ENCODE data around the gene HES1.
A peak's percentile ranks its signal among the peaks of the same experiment; 100 is the strongest.

Gene HES1

GRCh38 chr3:194102436-194102835 is 33.5 kb upstream of the HES1 start:
- DNase-seq (ENCODE audit: low spot score): no peak

- no peak for DNase-seq (ENCODE audit: low spot score)
These were observed 32.4 kb upstream of the HES1 start for GRCh38 chr3:194103505-194103904.

GRCh38 chr3:194103983-194104751 is 31.8 kb upstream of the HES1 start:
- DNase-seq (ENCODE audit: low spot score): no peak

DNA sequence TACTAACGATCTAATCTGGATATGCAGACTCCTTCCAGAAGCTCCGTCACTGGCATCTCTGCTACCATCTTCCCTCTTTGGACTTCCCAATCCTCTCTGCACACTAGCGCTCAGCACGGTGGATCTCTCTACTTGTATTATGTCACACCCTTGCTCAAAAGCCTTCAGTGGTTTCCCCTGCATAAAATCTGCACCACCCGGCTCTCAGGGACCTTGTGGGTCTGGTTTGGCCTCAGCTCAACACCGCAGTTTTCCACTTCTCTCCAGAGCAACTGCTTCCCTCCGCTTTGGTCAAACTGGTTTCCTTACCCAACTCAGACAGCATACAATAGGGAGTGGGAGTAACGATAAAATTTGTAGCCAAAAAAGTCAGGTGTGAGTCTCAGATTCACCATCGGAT is 30.7 kb upstream of the HES1 start:
- no peak for DNase-seq (ENCODE audit: low spot score)

DNA sequence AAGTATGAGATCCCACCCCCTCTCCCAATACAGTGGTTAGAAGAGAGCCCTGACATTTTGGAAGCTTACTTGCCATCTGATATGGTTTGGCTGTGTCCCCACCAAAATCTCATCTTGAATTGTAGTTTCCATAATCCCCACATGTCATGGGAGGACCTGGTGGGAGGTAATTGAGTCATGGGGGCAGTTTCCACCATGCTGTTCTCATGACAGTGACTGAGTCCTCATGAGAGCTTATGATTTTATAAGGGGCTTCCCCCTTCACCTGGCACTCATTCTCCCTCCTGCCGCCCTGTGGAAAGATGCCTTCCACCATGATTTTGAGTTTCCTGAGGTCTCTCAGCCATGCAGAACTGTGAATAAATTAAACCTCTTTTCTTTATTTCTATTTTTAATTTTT is 28.8 kb upstream of the HES1 start:
- no peak for DNase-seq (ENCODE audit: low spot score)

DNA sequence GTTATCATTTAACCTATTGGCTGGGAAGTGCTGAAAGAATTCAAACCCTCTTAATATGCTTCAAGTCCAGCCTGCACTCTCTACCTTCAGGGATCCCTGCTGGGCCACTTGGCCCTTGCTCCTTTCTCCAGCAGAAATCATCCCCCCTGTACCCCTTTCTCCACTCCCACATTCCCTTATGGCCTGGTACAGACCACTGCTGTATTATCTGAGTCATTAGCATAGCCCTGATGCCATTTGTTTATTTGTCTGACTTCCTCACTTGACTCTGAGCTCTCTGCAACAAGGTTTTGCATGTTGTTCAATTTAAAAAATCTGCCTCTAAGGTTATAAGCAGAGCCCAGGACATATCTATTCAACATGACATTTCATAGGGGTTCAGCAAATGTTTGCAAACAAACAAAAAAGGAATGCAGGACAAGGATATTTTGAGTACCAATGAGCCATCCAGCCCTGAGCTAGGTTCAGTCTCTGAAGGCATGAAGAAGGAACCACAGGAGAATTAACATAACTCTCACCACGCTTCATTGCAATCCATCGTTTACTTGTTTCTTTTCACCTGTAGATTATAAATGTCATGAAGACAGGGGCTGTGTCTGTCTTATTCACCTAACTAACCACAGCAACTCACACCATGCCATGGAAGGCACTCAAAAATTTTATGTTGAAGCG is 26.6 kb upstream of the HES1 start:
- DNase-seq (ENCODE audit: low spot score): no peak

- no peak for DNase-seq (ENCODE audit: low spot score)
These were observed 25.5 kb upstream of the HES1 start for GRCh38 chr3:194110483-194110882.

GRCh38 chr3:194111336-194111735 is 24.6 kb upstream of the HES1 start:
- DNase-seq (ENCODE audit: low spot score): no peak

- peak; percentile 87 for DNase-seq (ENCODE audit: low spot score)
These were observed 23.5 kb upstream of the HES1 start for GRCh38 chr3:194112120-194113106.

DNA sequence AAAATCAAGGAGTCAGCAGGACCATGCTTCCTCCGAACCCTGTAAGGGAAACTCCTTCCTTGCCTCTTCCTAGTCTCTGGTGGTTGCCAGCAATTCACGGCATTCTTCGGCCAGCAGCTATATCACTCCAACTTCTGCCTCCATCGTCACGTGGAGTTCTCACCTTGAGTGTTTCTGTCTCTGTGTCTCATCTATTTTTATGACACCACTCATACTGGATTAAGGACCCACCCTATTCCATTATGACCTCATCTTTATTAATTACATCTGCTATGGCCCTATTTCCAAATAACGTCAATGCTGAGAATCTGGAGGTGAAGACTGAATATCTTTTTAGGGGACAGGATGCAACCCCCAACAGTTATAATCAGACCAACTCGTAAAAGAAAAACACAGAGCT is 21.8 kb upstream of the HES1 start:
- DNase-seq (ENCODE audit: low spot score): no peak

DNA sequence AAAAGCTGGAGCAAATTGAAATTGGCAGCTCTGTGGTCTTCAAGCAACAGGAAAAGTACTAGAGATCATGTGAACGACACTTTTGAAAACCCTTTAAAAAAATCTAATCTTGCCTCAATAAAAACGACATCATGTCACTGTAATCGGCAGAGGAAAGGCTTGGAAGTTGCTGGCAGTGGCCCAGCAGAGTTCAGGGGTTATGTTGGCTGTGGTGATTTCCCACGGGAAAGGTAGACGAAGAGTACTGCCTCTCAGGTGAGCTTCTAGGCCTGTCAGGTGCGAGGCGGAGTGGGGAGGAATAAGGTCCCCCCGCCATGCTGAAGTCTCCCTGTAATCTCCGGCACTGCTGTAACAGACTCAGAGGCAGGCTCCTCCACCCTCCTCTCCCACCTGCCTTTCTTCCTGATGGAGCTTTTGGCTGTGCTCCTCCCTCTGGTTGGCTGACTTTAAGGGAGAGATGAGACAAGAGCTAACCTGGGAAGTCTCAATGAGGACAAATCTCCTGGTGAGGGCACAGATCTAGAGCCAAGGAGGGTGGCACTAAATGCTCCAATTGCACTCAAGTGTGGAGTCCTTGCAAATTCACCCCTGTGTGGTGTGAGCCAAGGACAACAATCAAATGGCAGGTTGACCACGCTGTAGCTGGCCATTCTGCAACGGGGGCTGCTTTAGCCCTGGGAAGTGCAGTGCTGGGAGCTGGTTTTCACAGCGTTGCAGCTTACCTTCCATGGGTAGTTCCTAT is 18.7 kb upstream of the HES1 start:
- DNase-seq (ENCODE audit: low spot score): peak; percentile 50

- no peak for DNase-seq (ENCODE audit: low spot score)
These were observed 17.0 kb upstream of the HES1 start for GRCh38 chr3:194118920-194119319.

GRCh38 chr3:194119831-194120590 is 15.9 kb upstream of the HES1 start:
- no peak for DNase-seq (ENCODE audit: low spot score)

DNA sequence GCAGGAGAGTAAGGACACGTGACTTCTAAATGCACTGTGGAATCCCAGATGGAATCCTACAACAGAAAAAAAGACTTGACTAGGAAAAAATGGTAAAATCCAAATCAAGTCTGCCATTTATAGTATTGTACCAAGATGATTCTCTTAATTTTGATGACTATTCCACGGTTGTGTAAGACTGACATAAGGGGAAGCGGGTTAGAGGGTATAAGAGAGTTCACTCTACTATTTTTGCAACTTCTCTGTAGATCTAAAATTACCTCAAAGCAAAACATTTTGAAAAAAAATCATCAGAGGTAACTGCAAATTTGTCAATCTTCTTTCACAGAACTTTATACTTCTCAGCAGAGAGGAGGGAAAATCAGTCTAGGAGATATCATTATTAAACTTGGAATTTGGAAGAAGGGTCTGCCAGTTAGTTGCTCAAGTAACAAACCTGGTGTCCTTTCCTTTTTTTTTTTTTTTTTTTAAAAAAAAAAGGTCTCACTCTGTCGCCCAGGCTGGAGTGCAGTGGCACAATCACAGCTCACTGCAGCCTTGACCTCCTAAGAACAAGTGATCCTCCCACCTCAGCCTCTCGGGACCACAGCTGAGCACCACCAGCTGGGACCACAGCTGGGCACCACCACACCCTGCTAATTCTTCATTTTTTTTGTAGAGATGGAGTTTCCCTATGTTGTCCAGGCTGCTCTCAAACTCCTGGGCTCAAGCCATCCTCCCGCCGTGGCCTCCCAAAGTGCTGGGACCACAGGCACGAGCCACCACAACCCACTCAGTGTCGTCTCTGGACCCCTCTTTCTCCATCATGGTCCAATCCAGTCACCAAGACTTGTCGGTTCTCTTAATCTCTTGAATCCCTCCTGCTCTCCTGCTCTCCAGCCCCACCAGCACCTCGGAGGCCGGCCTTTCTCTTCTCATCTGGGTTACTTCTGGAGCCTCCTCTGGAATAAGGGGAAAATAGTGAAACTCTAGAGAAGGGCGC is 14.9 kb upstream of the HES1 start:
- DNase-seq (ENCODE audit: low spot score): no peak

DNA sequence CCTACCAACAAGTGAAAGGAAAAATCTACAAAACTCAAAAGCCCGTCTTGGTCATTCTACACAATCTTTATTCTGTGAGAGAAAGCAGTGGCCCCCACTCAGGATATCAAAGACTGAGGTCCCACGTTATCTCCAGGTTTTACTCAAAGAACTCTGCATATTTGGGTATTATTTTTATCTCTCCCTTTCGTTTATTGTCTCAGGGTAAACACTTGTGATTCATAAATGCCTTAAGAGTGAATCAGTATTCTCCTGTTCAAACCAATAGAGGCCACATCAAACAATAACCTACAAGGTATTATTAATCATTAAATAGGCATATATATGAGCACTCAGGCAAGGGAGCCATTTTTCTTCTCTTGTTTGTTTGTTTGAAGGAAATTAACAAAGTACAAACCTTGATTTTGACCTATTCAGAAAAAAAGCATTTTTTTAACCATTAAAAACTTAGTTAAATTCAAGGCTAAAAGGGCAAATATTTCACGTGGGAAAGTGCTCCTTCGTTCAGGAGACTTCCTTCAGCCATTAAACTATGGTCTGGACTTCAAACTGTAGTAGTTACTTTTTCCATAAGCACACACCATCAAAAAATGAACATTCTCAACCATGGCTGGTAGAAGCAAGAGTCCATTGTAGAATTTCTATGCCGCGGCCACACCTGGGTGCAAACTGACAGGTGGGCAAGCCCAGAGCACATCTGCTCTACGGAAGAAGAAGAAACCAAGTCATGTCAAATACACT is 13.9 kb upstream of the HES1 start:
- DNase-seq (ENCODE audit: low spot score): peak; percentile 89

GRCh38 chr3:194123726-194124125 is 12.2 kb upstream of the HES1 start:
- peak; percentile 5 for DNase-seq (ENCODE audit: low spot score)

DNA sequence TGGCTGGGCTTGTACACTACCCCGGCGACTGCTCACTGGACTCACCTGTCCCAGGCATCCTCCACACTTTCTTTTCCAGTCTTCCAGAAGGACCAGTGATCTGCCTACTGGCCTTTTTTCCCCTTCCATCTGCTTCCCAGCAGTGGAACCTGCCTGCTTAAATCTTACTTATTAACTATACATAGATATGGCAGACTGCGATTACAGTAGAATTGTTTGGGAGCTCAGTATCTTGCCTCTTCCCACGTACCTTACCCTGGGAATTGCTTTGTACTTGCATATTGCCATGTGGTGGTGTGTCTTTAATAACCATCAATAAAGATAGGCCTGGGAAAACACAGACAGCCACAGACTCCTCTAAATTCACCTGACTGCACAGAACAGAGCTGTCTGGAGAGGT is 11.8 kb upstream of the HES1 start:
- DNase-seq (ENCODE audit: low spot score): no peak

DNA sequence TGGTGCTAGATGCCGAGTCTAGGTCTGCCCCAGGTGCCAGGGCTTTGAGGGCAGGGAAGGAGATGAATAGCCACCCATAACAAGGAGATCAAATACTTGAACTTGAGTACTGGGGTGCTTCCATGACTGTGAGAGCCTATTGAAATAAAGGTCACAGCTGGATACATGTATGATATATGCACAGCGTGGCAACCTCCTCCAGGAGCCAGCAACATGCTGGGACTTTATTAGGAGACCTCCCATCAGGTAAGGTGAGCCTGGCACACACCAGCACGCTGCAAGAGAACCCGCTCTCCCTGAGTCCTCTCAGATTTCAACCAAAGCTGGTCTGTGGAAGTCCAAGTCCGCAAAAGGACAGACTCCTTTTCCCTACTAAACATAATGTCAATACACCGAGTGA is 10.5 kb upstream of the HES1 start:
- no peak for DNase-seq (ENCODE audit: low spot score)

- DNase-seq (ENCODE audit: low spot score): no peak
These were observed 9.2 kb upstream of the HES1 start for GRCh38 chr3:194126790-194127189.
